OCI-LY7 (cell line): Measurements from ENCODE around the gene INPP5A. TPM values are rescaled to one million over a fixed set of nuclear protein-coding genes. Genes with fewer than 3 reads are reported as not detected.

ENCODE experiments used
- BruUV-seq: library from RNA; stranded (reverse); fragments of 400-500 nt; replicated peaks from 2 replicates; lab custom pipeline; 2021; lab: Mats Ljungman, UMichigan
- CTCF ChIA-PET: fragments of 300-600 bp; sonication (Branson Sonifier 250); formaldehyde crosslinking; loops from one replicate; lab custom pipeline; 2022; ENCODE audit warnings: antibody characterized with exemption; ENCODE audit not compliant: unreplicated experiment; lab: Charles Lee
- POLR2A ChIA-PET: fragments of 300-600 bp; sonication (Branson Sonifier 250); formaldehyde crosslinking; loops from one replicate; lab custom pipeline; 2022; ENCODE audit warnings: antibody characterized with exemption; lab: Charles Lee
- DNase-seq: peaks from one replicate; pipeline ENCODE4 v3.0.0-alpha.2; 2015; ENCODE audit warnings: low spot score
- H2AFZ ChIP-seq: fragments of 200-600 bp; sonication (generic), shearing (Covaris generic); 2 replicates; pipeline ENCODE4 v1.6.1; 2014; ENCODE audit warnings: mild to moderate bottlenecking, antibody characterized with exemption, low read length, moderate library complexity
- H3K27ac ChIP-seq: fragments of 200-600 bp; sonication (generic); 2 replicates; pipeline ENCODE4 v1.5.1; 2014; ENCODE audit warnings: mixed run types, low read depth, mild to moderate bottlenecking, moderate library complexity, low read length, inconsistent platforms; ENCODE audit not compliant: poor library complexity, severe bottlenecking
- H3K36me3 ChIP-seq: fragments of 200-600 bp; sonication (generic); 2 replicates; pipeline ENCODE4 v1.6.1; 2014; ENCODE audit warnings: mild to moderate bottlenecking, antibody characterized with exemption, low read length, moderate library complexity, mixed read lengths; ENCODE audit not compliant: insufficient read depth
- H3K4me1 ChIP-seq: fragments of 200-600 bp; sonication (generic); 2 replicates; pipeline ENCODE4 v1.5.1; 2014; ENCODE audit warnings: mild to moderate bottlenecking, low read length; ENCODE audit not compliant: insufficient read depth, poor library complexity, severe bottlenecking
- H3K4me2 ChIP-seq: fragments of 200-600 bp; sonication (generic); 2 replicates; pipeline ENCODE4 v1.6.1; 2014; ENCODE audit warnings: mild to moderate bottlenecking, low read length
- H3K4me3 ChIP-seq: fragments of 200-600 bp; sonication (generic); 2 replicates; pipeline ENCODE4 v1.5.1; 2014; ENCODE audit warnings: mild to moderate bottlenecking, low read depth, low read length; ENCODE audit not compliant: poor library complexity, severe bottlenecking
- H3K79me2 ChIP-seq: fragments of 200-600 bp; sonication (generic); 2 replicates; pipeline ENCODE4 v1.6.1; 2016; ENCODE audit warnings: low read depth, mild to moderate bottlenecking, low read length, moderate library complexity, mixed read lengths; ENCODE audit not compliant: insufficient read depth
- H3K9me2 ChIP-seq: fragments of 200-600 bp; sonication (generic); 2 replicates; pipeline ENCODE4 v1.6.1; 2016; ENCODE audit warnings: mild to moderate bottlenecking, low read length, mixed read lengths; ENCODE audit not compliant: insufficient read depth
- H3K9me3 ChIP-seq: fragments of 200-600 bp; sonication (generic); 2 replicates; pipeline ENCODE4 v1.6.1; 2014; ENCODE audit warnings: mild to moderate bottlenecking, mixed run types, low read length, mixed read lengths
- H4K20me1 ChIP-seq: fragments of 200-600 bp; sonication (generic); 2 replicates; pipeline ENCODE4 v1.6.1; 2014; ENCODE audit warnings: mild to moderate bottlenecking, antibody characterized with exemption, low read length, moderate library complexity, mixed read lengths; ENCODE audit not compliant: insufficient read depth
- CTCF ChIP-seq: fragments of 200-600 bp; sonication (generic); conservative IDR thresholded peaks from 2 replicates; pipeline ENCODE4 v1.5.1; 2014; ENCODE audit warnings: mild to moderate bottlenecking, antibody characterized with exemption, low read length, moderate library complexity, mixed read lengths
- EZH2phosphoT487 ChIP-seq: fragments of 200-600 bp; sonication (generic); IDR thresholded peaks from 2 replicates; pipeline ENCODE4 v1.6.1; 2018; ENCODE audit warnings: low read depth, borderline replicate concordance, mild to moderate bottlenecking, mixed run types, antibody characterized with exemption, low read length, moderate library complexity, mixed read lengths
- intact Hi-C: fragments of 100-400 bp; cut with micrococcal nuclease; formaldehyde crosslinking; loops from one replicate; pipeline ENCODE4 v1.10.0; 2022; ENCODE audit not compliant: unreplicated experiment
- total RNA-seq, 2 experiments: library from RNA; depleted of rRNA in 1 of 2; stranded (reverse); fragments of >200 nt in 1 of 2; shearing (Covaris generic) in 1 of 2; gene quantifications; 2 replicates each; pipeline ENCODE4 v1.2.3, GENCODE V29; 2014 to 2022

The INPP5A gene
- total RNA-seq, 2 experiments from 2014 or later, result 14.5 to 18.4 TPM

GRCh38 chr10:132753596-132753995 lies 216.0 kb downstream of the INPP5A start:
- no peaks in the 10 kb centered on the region for H3K79me2 ChIP-seq
- H3K36me3 ChIP-seq, result no peaks in the 10 kb centered on the region
- H2AFZ ChIP-seq, result no peak overlapping the region
- intact Hi-C loops, result no loop called here
- no TSS peak for BruUV-seq
- ChIA-PET CTCF (no interaction called here), POLR2A (no interaction called here)
- TF ChIP-seq EZH2phosphoT487 (no peak), CTCF (no peak)
- no peaks in the 10 kb centered on the region for H3K9me3 ChIP-seq
- no peak for DNase-seq
- no peak overlapping the region for H3K4me2 ChIP-seq
- no peaks in the 10 kb centered on the region for H3K9me2 ChIP-seq
- H3K4me3 ChIP-seq, result no peak overlapping the region
- no peak overlapping the region for H3K27ac ChIP-seq
- H3K4me1 ChIP-seq, result no peaks in the 10 kb centered on the region
- no peaks in the 10 kb centered on the region for H4K20me1 ChIP-seq

GRCh38 chr10:132754071-132754470 lies 216.5 kb downstream of the INPP5A start:
- Histone ChIP-seq H4K20me1 (no peaks in the 10 kb centered on the region), H3K4me2 (no peak overlapping the region), H3K4me3 (no peak overlapping the region), H3K79me2 (no peaks in the 10 kb centered on the region), H2AFZ (no peak overlapping the region), H3K27ac (no peak overlapping the region), H3K9me3 (no peaks in the 10 kb centered on the region), H3K9me2 (no peaks in the 10 kb centered on the region), H3K36me3 (no peaks in the 10 kb centered on the region), H3K4me1 (no peaks in the 10 kb centered on the region)
- no TSS peak for BruUV-seq
- TF ChIP-seq EZH2phosphoT487, result no peak
- no peak for TF ChIP-seq CTCF
- DNase-seq, result no peak
- POLR2A ChIA-PET, result no interaction called here
- CTCF ChIA-PET, result no interaction called here
- intact Hi-C loops, result no loop called here

- ChIA-PET POLR2A (no interaction called here), CTCF (no interaction called here)
- TF ChIP-seq CTCF, result no peak
- no peak for TF ChIP-seq EZH2phosphoT487
- H3K79me2 ChIP-seq, result no peaks in the 10 kb centered on the region
- no peaks in the 10 kb centered on the region for H3K4me1 ChIP-seq
- H3K36me3 ChIP-seq, result no peaks in the 10 kb centered on the region
- intact Hi-C loops, result no loop called here
- H3K9me2 ChIP-seq, result no peaks in the 10 kb centered on the region
- no peak overlapping the region for H3K4me2 ChIP-seq
- H4K20me1 ChIP-seq, result no peaks in the 10 kb centered on the region
- BruUV-seq, result no TSS peak
- no peak for DNase-seq
- H3K9me3 ChIP-seq, result no peaks in the 10 kb centered on the region
- H2AFZ ChIP-seq, result no peak overlapping the region
- H3K27ac ChIP-seq, result no peak overlapping the region
- no peak overlapping the region for H3K4me3 ChIP-seq
These were observed 217.7 kb downstream of the INPP5A start for GRCh38 chr10:132755166-132755711.
